SU-DHL-6 (cell line): ENCODE results near the gene RBM24.

Source experiments
- EZH2phosphoT487 ChIP-seq: fragments of 200-600 bp; sonication (generic), shearing (Covaris generic); conservative IDR thresholded peaks from 2 replicates; pipeline ENCODE4 v1.6.1; 2018; ENCODE audit warnings: mild to moderate bottlenecking, antibody characterized with exemption, low read length, moderate library complexity, mixed read lengths
- TF ChIP-seq, protein P1 (sequence below): fragments of 200-600 bp; sonication (generic); IDR thresholded peaks from one replicate; pipeline ENCODE4 v1.5.1; 2017; ENCODE audit warnings: antibody characterized with exemption, mild to moderate bottlenecking, low read length, moderate library complexity; ENCODE audit not compliant: insufficient read depth, poor library complexity, severe bottlenecking

DNA sequence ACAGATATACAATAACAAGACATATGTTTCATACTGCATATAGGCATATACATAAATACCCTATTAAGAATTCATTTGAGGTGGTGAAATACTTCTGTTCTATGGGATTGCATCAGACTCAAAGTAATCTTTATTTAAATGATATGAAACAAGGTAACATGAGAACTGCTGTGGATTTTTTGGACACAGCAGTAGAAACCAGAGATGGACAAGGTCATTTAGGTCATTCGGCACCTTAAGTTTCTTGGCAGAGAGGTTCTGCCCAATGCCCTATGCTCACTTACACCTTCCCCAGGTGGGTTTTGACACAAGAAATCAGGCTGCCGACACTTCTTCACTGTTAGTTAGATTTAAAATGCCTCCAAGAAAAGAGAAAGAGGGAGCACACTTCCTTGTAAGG lies 43.9 kb upstream of the RBM24 start:
- TF ChIP-seq, protein P1, sequence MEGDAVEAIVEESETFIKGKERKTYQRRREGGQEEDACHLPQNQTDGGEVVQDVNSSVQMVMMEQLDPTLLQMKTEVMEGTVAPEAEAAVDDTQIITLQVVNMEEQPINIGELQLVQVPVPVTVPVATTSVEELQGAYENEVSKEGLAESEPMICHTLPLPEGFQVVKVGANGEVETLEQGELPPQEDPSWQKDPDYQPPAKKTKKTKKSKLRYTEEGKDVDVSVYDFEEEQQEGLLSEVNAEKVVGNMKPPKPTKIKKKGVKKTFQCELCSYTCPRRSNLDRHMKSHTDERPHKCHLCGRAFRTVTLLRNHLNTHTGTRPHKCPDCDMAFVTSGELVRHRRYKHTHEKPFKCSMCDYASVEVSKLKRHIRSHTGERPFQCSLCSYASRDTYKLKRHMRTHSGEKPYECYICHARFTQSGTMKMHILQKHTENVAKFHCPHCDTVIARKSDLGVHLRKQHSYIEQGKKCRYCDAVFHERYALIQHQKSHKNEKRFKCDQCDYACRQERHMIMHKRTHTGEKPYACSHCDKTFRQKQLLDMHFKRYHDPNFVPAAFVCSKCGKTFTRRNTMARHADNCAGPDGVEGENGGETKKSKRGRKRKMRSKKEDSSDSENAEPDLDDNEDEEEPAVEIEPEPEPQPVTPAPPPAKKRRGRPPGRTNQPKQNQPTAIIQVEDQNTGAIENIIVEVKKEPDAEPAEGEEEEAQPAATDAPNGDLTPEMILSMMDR: no peak
- no peak for TF ChIP-seq EZH2phosphoT487
